HG03432 (cell line): ENCODE results near the gene NFXL1.

Source experiments
- ATAC-seq: cut with Tn5 transposase; IDR thresholded peaks from one replicate; pipeline ENCODE4 v1.9.1; 2021; ENCODE audit warnings: mild to moderate bottlenecking, moderate library complexity; ENCODE audit not compliant: unreplicated experiment

NFXL1 gene

DNA sequence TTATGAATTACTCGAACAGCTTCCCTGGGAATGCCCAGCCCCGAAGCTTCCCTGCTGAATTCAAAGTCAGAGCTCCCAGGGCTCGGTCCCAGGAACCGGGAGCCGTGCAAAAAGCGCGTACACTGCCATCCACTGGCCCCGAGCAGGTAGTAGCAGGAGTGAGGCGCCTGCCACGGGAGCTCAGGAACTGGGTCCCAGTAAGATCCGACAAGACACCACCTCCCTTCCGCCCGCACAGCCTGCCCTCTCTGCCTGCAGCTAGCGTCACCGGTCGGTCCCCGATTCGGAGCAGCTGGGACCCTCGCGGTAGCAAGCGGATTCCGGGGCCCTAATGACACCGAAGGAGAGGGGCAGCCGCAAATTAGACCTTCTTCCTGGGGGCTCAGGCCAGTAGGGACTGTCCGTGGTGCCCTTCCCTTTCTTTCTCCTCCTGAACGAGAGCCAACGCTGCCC is 77.7 kb downstream of the NFXL1 start:
- ATAC-seq, result peak; percentile 86

DNA sequence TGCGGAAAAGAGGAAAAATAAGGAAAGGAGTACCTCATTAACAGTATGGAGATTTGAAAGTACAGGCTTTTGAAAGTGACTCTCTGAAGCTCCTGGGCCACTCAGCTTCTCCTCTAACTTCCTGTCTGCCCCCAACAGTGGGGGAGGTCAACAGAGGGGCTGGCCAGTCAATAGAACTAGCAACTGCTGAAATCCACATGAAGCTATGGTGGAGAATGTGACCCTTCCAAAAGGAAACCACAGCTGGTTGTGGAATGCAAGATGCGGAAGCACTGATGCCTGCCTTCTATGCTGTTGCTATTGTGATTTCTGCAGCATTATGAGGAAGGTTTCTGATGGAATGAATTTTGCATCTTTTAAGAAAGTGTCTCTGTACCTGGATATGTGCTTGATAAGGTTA is 78.9 kb downstream of the NFXL1 start:
- ATAC-seq, result no peak

DNA sequence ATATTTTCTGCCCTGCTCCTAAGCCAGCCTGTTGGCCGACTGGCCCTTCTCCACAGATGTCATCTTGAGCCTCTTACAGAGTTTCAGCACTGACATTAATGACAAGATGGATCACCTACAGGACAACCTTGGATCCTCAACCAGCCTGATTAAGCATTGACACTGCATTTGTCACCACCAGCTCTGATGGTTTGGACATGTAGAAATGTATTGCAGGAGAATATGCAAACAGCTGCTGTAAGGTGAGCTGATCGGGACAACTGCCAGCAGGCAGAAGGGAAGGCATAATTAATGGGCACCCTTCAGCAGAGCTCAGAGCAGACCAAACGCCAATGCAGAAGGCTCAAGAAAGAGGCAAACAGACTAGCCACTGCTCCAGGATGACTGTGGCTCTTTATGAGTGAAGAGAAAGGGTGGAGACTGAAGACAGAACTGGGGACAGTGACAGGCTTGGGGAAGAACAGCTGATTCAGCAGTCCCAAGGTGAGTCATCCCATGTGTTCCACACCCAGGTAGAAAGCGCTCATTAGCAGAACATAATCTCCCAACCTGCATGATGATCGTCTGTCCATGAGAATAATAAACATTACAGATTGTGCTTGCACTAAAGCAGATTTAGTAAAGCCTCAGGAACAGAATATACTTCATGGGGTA is 83.2 kb downstream of the NFXL1 start:
- no peak for ATAC-seq

DNA sequence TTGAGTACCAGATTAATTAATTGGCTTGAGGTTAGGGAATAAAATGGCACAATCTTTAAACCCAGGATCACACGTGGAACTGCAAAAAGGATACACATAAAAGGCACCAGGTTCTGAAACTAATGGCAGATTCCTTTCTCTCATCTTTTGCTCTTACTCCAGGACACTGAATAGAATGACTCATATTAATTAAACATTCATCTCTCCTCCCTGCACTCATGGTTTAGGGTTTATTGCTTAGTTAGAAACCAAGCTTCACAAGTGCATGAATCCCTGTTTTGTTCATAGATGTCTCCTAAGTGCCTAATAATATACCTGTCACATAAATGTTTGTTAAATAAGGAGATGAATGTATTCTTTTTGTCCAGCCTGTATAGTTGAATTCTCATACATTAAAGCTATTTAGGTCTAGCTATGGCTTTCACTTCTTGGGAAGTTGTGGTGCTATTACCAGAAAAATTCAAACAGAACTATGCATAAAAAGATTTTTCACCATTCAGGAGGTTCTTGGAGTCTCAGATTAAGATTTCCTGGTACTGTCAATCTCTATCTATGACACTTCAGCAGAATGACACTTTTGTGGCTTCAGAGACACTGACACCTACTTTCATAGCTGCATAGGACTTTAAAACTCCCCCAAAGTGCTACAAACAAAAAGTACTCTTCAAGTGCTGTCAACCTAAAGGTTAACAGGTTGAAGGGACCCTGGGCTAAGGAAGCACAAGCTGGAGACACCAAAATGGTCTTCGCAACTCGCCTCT is 83.9 kb downstream of the NFXL1 start:
- ATAC-seq, result no peak

DNA sequence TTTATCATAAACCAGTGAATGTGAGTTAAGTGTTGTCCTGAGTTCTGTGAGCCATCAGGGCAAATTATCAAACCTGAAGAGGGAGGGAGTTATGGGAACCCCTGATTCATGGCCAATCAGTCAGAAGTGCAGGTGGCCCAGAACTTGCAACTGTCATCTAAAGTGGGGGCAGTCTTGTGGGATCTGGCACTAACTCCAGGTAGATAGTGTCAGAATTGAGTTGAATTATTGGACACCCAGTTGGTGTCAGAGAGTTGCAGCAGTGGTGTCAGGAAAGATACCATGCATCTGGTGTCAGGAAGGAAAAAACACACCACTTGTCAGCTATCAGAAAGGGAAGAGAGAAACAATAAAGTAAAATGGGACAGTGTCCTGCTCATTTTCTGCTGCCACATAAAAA is 84.9 kb downstream of the NFXL1 start:
- no peak for ATAC-seq

DNA sequence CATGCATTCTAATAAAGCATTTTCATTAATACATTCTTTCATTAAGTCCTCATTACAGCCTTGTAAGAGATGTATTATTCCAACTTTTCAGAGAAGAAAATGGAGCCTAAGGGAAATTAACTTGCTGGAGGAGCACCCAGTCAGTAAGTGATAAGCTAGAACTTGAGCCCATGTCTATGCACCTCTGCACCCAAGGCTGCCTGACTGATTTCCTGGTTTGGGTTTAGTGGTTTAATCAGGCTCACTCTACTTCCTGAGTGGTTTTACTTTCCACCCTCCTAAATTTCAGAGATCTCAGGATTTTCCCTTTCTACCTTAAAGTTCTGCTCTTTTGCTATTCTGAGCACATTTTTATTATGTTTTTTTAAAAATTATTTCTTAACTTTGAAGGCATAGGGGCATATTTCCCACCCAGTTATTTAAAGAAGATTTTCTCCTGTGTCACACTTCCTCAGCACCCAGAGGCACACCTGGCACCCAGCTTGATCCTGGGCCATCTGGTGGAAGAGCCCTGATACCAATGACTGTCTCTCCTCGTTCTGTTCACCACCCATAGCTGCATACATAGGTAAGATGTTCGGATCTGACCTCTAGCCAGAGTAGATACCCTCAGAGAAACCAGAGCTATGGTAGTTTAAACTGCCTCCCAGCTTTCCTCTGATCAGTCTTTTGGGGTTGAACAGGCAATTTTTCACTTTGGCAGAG is 86.9 kb downstream of the NFXL1 start:
- ATAC-seq, result no peak

DNA sequence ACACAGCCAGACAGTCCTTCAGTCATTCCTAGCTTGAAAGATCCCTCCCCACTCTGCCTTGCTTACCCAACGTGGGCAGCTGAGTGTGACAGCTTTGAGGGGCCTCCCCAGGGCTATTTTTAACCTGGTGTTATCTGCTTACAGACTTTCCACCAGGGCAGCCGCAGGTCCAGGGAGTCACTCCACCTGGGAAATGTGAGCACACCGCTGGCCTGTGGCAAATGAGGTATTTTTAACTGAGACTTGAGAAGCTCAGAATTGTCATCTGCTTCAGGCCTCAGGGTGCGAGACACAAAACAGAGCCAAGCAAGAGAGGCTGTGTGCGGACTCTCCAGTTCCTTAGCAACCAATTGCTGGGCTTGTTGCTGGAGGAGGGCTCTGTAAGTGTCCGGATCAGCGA is 89.5 kb downstream of the NFXL1 start:
- peak; percentile 55 for ATAC-seq

DNA sequence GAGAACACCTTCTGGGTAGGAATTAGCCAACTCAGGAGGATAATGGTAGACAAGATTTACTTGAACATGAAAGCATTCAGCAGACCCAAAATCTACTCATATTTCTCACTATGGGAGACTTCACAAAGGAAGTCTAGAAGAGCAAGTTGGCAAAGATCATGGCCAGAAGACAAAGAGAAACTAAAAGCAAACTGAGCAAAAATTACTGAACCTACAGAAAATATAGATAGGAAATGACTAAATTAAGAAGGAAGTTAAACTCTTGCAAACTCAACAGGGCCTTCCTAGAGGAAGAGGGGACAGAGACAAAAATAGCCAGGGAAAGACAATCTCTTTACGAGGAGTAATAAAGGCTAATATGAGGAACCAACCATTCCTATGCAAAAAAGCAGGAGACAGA is 95.2 kb downstream of the NFXL1 start:
- no peak for ATAC-seq

DNA sequence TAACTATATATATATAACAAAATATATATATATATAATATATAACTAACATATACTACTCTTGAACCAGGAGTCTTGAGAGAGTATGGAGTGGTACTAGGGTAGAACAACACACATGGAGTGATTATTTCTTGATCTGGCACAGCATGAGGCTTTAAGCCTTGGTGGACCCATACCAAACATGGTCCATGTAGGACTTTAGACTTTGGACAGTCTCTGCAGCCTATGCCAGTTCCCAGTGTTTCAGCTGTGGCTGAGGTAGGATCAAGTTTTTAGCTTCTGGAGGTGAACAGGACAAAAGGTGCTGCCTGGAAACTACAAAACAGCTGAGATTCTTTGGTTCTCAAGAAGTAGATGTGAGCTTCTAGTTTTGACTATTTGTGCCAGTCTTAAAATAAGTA is 97.1 kb downstream of the NFXL1 start:
- no peak for ATAC-seq

DNA sequence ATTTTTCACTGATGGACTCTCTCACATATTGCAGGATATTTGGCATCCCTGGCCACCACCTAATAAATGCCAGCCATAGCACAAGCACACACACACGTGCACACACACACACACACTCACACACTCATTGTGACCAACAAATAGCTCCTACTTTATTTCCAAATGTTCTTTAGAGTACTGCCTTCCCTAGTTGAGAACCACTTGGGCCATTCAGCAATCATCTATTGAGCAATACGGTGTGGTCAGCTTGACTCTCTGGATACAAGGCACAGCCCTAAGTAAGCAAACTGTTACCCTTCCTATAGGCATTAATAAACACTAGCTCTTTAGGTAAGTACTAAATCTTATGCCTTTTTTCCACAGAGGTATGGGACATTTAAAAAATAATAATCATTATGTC is 97.6 kb downstream of the NFXL1 start:
- ATAC-seq, result no peak

DNA sequence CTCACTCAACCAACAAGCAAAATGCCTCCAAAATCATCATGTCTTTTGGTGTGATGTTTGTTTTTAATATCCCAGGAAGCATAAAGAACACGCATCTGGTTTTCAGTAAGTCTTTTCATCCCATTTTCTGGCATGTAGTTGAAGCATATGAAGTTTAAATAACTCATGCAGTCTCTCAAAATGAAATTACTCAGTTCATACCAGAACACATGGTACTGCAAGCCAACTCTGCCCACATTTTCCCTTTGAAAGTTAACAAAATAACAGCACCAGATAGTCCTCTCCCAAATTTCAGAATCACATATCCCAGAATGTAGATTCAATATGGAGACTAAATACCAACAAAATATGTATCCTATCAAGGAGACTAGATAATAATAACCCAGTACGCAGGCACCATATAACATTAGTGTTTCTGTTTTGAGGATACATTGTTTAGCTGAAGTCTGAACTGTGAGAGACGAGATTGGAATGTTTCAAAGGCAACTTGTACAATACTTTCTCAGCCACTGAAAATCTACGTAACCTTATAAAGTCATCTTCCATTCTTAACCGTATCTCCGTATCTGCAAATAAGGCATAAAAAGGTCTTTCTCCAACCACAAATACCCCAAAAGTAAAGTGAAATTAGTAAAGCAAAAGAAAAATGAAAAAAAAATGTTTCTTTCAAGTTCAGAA is 99.6 kb downstream of the NFXL1 start:
- no peak for ATAC-seq

DNA sequence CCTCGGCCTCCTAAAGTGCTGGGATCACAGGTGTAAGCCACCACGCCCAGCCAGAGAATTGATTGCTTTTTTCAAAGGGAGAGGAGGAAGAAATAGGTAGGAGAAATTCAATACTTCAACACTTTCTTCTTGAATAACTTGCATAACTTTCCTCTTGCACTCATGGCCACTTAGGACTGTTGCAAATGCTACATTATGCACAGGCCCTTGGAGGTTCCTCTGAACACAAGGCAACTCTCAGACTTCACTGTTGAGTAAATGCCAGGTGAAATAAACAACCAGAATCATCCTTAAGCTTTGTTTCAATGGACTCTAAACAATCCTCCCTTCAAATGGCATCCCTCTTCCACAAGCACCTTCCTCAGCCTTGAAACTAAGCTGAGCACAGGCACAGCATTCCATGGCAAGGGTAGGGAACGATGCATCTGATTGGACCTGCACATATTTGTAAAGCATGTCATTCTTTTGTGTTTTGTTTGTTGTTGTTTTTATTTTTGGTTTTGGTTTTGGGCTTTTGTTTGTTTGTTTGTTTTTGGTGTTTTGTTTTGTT is 104.7 kb downstream of the NFXL1 start:
- no peak for ATAC-seq

DNA sequence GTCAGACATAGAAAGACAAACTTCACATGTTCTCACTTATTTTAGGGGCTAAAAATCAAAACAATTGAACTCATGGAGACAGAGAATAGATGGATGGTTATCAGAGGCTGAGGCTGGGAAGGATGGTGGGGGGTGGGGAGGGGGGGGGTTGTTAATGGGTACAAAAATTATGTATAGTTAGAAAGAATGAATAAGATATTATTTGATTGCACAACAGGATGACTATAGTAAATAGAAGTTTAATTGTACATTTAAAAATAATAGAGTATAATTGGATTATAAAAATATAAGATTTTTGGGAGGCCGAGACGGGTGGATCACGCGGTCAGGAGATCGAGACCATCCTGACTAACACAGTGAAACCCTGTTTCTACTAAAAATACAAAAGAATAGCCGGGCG is 109.8 kb downstream of the NFXL1 start:
- ATAC-seq, result no peak

DNA sequence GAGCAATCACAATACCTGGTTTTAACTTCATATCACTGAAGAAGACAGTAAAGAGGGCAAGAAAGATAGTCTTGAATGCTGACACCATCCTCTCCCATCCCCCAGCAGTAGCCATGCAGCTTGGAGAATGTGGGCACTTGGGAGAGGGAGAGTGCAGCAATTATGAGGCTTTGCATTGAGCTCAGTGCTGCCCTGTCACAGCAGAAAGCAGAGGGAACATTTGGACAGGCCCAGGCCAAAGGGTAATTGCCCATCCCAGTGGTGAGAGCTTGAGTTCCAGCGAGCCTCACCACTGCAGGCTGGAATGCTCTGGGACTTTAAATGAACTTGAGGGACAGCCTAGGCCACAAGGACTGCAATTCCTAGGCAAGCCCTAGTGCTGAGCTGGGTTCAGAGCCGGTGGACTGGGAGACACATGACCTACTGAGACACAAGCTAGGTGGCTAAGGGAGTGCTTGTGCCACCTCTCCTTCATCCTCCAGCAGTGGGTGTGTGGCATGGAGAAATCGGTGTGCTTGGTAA is 112.8 kb downstream of the NFXL1 start:
- ATAC-seq, result no peak

DNA sequence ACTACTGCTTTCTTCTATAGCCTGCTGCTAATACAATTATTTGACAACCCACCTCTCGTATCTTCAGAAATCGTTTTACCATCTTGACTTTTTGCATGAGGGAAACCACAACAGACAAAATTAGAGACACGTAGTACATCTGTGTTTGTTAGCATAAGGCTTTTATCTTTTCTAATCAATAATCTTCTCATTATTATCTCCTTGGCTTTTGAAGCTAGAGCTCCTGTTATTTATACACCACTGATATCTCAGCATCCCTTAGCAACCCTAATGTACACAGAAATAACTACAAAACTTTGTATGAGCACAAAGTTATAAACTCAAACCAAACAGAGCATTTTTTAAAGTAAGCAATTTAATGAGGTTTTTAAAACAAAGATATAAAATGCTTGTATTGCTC is 116.2 kb downstream of the NFXL1 start:
- no peak for ATAC-seq
